Body of pancreas (tissue), 4 donors: ENCODE data around the gene PSMC6.

ENCODE experiments used
- POLR2A ChIP-seq, 3 donors: fragments of 450-650 bp; IDR thresholded peaks; one replicate each; pipeline ENCODE4 v1.6.1; 2016; ENCODE audit warnings: antibody characterized with exemption in 3 of 3, mild to moderate bottlenecking in 2 of 3
- TF ChIP-seq, protein P1 (sequence below), 7 experiments: fragments of 450-650 bp in 4 of 7; fragments of 200-600 bp in 3 of 7; sonication (generic) in 3 of 7; IDR thresholded peaks; one replicate each; pipeline ENCODE4 v1.5.1; 2016 to 2019; ENCODE audit warnings: antibody characterized with exemption in 7 of 7

DNA sequence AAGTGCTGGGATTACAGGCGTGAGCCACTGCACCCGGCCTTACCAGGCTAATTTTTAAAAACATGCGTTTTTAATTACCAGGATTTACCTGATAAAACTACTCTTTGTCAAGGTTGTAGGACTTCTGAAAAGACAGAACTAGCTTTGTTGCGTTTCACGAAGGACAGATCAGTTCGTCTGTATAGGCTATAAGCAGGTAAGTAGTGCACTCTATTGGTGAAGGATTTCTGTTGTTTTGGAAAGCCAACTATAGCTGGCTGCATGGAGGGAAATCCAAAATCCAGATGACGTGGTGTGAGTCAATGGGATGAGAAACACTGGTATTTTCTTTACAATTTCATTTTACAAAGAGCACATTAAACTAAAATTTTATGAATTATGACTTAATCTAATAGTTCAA lies 69.8 kb downstream of the PSMC6 start:
- TF ChIP-seq, protein P1, sequence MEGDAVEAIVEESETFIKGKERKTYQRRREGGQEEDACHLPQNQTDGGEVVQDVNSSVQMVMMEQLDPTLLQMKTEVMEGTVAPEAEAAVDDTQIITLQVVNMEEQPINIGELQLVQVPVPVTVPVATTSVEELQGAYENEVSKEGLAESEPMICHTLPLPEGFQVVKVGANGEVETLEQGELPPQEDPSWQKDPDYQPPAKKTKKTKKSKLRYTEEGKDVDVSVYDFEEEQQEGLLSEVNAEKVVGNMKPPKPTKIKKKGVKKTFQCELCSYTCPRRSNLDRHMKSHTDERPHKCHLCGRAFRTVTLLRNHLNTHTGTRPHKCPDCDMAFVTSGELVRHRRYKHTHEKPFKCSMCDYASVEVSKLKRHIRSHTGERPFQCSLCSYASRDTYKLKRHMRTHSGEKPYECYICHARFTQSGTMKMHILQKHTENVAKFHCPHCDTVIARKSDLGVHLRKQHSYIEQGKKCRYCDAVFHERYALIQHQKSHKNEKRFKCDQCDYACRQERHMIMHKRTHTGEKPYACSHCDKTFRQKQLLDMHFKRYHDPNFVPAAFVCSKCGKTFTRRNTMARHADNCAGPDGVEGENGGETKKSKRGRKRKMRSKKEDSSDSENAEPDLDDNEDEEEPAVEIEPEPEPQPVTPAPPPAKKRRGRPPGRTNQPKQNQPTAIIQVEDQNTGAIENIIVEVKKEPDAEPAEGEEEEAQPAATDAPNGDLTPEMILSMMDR (IDR thresholded peaks at IDR 0.05) = peak in 2 of 7 experiments; percentile 8 to 14
- no peak for TF ChIP-seq POLR2A (IDR thresholded peaks at IDR 0.05)
